G401 (cell line): ENCODE measurements around the gene DACH1. TPM values are rescaled to one million over a fixed set of nuclear protein-coding genes. Genes with fewer than 3 reads are reported as not detected.
"Not testable (repeated sequence)": the region's sequence is repeated elsewhere in the genome, so short reads cannot be mapped to it uniquely, and the experiment has no call there.

ENCODE experiments used
- DNase-seq: peaks from one replicate; pipeline ENCODE4 v3.0.0-alpha.2; 2015; ENCODE audit warnings: low spot score
- in situ Hi-C: cut with HindIII; loops from 2 replicates; pipeline ENCODE4 v1.10.0; 2016; ENCODE audit warnings: low sequenced_read_pairs, mixed read lengths
- total RNA-seq: library from RNA; depleted of rRNA; stranded (reverse); fragments of >200 nt; shearing (Covaris generic); gene quantifications from 2 replicates; pipeline ENCODE4 v1.2.3, GENCODE V29; 2014

DACH1 gene
- total RNA-seq, 1 experiment from 2014 or later = not detected

DNA sequence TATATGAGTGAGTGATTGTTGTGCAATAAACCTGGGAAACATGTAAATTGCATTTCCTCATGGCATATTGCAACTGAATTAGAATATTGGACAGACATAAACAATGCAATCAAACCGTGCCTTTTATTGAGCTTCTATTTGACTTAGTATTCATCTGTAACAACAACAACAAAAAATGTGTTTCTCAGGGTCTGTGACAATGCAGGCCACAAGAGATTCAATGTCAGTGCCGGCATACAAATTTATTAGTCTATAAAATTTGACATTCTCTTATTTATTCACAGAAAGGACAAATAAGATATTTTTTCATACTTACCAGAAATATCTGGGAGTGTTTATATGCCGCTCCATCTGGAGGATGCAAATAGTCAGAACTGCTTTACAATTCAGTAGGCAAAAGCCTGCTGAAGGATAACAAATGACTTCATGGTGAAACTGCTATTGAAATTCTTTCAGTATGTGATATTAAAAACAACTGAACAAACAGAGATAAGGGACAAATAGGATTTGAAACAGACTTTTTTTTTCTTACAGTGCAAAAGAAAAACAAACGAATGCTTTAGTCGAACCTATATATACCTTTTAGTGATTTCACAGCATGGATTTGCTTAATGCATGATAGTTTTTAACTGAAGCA is 77.2 kb downstream of the DACH1 start:
- in situ Hi-C loops = no loop called here
- no peak for DNase-seq

DNA sequence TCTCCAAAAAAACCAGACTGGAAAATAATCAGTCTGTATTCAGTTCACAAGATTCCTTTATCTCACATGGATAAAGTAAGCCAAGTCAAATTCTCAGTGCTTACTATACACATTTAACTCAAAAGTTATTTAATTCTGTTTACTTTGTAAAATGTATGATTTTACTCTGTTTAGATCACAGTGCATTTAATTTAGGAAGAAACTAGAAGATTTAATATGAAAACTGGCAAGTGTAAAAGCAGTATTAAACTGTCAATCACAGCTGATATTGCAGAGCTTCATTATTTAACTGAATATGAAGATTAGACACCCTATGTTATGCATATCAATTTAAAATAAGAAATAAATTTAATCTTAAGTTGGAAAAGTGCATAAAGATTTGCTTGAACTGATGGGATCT is 78.0 kb downstream of the DACH1 start:
- DNase-seq = no peak
- in situ Hi-C loops = no loop called here

DNA sequence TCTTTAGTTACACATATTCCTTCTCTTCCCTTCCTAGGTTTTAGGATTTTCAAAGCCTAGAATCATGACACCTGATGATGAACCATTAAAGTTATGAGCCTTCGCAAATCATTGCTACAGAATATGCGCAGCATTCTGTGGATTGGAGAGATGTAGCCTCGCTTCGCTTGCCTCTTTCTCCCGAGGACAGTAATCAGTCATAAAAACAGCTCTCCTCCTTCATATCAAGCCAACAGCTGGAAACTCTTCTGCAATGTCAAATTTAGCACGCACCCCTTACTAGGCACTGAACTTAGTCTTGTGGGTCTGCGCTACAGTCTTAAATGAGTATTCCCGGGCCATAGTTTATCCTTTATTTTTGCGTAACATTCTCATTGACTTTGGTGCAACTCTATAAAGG is 79.6 kb downstream of the DACH1 start:
- no peak for DNase-seq
- in situ Hi-C loops = no loop called here

DNA sequence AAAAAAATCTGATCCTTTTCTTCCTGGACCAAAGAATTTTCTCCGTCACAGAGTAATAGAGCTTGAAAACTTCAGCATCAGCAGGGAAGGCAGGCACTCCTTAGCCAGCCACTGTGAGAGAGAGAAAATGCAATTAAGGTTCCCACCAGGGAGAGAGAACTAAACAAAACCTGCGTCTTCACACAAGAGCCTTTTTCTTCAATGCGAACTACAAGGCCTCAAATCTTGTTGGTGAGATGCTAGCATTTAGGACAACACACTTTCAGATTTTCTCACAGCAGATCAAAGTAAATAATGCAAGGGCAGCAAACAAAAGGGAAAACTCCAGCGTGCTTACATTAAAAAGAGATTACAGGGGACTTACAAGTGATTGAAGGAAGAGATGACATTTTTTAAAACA is 80.1 kb downstream of the DACH1 start:
- in situ Hi-C loops = no loop called here

DNA sequence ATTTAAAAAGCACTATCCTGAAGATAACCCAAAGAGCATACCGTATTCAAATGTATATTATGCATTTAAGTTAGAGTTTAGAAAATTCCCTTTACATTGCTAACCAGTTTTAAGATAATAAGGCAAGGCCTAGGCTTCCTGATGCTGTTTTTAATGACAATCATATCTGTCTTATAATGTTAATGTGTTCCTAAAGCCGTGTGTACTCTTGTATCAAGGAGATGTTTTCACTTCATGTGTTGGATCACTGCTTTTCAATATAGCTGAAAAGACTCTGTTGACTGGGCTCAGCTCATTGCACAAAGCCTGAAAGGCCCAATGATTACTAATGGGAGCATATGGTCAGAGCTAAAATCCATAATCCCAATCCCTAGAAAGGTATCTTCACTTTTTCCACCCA is 81.6 kb downstream of the DACH1 start:
- DNase-seq = no peak
- in situ Hi-C loops = no loop called here

More for the DNA sequence above, 80.1 kb downstream of the DACH1 start:
- DNase-seq = no peak

DNA sequence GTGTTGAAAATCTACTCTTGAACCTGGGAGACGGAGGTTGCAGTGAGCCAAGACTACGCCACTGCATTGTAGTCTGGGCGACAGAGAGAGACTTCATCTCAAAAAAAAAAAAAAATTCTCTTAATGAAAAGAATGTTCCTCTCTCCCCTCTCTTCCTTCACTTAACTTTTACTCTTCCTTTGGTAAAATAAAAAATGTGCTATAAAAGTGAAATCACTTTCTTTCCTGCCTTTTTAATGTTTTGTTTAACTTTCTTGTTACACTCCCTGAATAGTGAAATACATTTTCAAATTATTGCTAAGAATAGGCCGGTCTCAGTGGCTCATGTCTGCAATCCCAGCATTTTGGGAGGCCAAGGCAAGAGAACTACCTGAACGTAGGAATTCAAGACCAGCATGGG is 86.5 kb downstream of the DACH1 start:
- DNase-seq = no peak
- in situ Hi-C loops = no loop called here

DNA sequence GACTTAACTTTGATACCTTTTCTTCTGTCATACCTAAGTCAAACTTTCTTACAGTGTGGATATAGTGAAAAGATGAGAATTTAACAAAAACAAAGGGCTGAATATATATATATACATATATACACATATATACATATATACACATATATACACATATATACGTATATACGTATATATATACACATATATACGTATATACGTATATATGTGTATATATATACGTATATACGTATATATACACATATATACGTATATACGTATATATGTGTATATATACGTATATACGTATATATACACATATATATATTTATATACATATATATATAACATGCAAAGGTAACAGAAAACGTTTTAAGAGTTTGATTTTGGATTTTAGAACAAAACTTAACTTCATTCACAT is 88.0 kb downstream of the DACH1 start:
- DNase-seq, in situ Hi-C loops: not testable (repeated sequence)

DNA sequence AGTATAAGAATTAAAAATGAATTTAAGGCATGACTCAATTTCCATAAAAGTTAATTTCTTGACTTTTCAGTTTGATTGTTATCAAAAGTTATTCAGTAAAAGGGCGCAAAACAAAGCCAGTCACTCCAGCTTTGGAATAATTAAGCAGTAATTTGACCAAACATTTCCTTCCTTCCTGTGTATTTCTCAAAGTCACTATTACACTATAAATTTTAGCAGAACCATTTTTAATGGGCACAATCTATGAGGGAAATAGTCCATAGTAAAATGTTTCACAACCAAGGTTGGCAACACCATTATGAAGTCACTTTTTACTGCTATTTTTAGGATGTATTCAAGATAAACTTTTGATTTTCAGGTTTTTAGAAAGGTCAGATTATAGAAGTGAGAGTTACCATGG is 91.0 kb downstream of the DACH1 start:
- in situ Hi-C loops = no loop called here
- DNase-seq = no peak

DNA sequence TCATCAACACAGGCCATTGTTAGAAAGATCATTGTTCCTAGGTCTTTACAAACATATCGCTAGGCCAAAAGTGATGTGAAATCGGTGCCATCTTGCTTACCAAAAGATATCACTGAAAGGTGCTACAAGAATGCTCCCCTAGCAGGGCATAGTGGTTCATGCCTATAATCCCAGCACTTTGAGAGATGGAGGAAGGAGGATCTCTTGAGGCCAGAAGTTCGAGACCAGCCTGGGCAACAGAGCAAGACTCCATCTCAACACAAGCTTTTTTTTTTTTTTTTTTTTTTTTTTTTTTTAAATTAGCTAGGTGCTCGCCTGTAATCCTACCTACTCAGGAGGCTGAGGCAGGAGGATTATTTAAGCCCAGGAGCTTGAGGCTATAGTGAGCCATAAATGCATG is 92.1 kb downstream of the DACH1 start:
- no peak for DNase-seq
- in situ Hi-C loops = no loop called here

DNA sequence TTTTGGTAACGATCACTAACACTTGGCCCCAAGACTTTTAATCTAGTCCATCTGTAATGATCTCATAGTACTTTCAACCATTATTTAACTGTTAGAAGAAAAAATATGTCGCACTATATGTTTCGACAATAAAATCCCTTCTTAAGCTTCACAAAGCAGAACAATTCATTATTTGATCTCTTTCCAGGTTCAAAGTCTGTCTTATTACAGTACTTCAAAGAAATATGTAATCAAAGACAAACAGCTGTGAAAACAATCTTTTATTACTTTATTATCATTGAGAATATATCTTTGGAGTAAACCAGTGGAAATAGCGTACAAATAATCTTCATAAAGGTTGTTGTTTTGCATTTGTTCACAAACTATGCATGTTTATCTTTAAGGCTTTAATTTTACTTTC is 93.5 kb downstream of the DACH1 start:
- no peak for DNase-seq
- in situ Hi-C loops = no loop called here

DNA sequence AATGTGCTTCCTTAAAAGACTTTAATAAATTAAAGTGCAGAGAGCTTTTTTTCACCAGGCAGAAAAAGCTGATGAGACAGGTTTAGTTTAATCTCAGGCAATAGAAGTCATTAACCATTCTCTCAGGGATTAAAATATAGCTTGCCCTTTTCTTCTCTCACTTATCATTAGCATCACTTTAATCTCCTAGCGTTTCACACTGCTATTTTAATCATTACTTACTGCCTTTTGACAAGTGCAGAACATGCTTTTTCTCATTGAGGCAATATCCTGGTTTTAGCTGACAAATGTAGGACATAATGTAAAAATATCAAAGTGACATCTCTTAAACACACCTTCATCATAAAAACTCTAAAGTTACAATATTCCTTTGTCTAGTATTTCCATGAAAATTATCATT is 94.6 kb downstream of the DACH1 start:
- in situ Hi-C loops = no loop called here

DNA sequence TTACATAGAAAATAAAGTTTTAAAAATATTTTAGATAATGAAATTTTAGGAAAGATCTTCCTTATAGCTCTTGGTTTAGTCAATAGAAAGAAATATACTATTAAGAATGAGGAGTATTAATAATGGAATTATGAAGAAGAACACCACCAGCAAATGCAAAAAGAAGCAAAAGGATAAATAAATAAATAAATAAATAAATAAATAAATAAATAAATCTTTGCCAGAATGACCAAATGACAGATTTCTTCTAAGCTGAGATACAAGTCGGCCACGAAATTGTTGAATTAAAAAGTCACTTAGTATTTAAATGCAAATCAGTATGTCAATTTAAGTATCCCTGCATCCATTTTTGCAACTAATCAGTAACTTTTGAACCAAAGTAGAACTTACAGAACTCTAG is 95.9 kb downstream of the DACH1 start:
- no peak for DNase-seq
- in situ Hi-C loops = no loop called here

More for the DNA sequence above, 94.6 kb downstream of the DACH1 start:
- no peak for DNase-seq

DNA sequence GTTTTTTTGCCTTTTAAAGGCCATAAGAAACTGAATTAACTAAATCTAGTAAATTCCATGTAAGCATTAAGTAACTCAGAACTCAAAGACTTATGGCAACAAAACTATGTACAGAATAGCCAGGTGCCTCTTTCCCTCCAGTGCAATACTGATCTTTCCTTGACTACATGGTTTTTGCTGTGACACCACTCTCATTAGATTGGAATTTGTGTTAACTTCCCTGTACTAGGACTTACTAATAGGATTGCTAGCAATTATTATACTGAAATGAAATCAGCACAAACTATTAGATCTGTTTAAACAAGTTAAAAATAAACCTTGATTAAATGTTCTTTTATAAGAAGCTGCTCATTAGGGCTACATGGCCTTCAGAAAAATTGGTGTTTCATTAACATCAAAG is 96.3 kb downstream of the DACH1 start:
- in situ Hi-C loops = no loop called here
- DNase-seq = no peak

DNA sequence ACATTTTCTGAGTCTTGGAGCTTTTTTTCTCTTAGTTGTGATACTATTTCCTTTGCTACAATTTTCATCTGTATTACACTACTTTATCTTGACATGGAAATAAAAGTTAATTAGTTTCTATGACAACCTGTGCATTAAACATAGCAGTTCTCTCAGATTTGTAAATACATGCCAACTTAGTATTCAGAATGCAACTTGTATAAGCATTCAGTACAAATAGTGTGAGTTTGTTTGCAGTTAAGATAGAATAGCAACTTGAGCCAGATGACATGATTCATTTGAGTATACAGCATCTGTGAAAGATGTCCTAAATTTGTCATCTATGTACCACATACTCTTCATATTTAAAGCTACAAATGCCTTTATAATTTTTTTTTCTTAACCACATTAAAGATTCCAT is 98.1 kb downstream of the DACH1 start:
- in situ Hi-C loops = no loop called here

DNA sequence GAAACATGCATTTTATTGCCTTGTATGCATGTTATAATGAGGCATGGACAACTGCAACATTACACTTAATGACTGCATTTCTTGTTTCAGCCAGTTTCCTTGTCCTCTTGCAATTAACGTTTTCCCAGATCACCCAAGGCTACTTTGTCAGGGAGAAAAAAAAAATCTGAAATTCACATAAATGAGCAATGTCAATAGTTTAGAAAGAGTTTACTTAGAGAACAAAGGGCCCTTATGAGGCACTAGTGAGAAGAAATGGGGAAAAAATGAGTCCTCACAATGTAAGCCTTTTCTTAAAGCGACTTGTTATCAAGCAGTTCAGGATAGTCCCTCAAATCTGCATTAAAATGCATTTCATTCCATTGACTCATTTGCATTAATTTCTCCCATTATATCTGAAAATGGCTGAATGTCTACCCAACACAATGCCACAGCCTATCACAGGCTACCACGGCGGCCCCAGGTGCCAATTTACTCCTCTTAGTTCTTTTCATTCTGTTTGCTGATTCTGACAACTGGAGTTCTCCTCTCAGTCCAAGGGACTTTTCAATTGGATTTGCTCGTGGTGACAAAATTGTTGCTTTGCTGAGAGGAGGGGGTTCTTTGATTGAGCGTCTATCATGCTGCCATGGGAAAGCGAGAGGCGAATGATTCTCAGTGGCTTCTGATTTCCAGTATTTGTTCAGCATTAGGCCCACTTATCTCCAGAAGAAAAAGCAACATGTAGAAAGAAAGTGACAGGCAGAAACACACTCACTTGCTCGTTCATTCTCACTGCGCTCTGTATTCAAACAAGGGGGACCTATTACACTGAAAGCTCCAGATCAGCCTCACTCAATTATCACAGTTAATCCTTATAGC is 107.1 kb downstream of the DACH1 start:
- in situ Hi-C loops = no loop called here
- no peak for DNase-seq

More for the DNA sequence above, 98.1 kb downstream of the DACH1 start:
- DNase-seq = no peak

DNA sequence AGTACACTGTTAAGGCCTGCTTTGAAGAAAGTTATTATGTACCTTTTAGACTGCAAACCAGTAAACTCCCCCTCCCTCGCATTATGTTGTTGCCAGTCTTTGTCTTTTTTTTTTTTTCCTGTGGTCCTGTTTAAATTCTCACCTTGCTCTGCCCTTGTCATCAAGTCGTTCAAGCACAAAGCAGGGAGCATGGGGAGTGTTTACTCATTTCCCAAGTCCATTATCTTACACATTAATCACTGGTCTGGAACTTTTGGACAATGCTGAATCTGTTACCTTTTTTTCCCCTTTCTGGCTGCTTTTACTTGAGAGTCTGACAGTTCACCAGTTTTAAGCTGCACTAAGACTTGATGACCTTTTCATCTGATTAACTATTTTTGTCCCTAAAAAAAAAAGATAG is 108.2 kb downstream of the DACH1 start:
- in situ Hi-C loops = no loop called here
- DNase-seq = no peak

DNA sequence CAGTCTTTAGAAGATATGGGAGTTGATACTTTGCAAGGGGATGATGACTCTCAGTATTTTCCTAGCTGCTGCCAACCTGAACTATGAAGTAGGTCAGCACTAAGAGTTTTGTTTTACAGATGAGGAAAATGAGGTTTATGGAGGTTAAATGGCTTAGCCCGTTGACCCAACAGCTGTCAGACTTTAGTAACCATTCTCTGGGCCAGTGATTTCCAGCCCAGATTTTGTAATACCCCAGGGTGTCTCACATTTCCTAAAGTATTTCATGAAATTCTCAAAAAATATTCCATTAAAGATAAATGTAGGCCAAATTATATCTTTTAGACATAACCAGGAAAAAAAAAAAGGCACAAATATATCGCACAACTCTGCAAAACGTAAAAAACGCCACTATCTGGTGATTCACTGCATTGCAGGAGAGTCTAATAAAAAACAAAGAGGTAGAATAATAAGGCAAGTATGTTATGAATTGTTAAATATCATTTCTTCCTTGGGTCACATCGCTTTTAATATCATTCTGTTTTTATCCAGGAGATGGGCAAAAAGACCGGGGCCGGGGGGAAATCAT is 112.5 kb downstream of the DACH1 start:
- no peak for DNase-seq

DNA sequence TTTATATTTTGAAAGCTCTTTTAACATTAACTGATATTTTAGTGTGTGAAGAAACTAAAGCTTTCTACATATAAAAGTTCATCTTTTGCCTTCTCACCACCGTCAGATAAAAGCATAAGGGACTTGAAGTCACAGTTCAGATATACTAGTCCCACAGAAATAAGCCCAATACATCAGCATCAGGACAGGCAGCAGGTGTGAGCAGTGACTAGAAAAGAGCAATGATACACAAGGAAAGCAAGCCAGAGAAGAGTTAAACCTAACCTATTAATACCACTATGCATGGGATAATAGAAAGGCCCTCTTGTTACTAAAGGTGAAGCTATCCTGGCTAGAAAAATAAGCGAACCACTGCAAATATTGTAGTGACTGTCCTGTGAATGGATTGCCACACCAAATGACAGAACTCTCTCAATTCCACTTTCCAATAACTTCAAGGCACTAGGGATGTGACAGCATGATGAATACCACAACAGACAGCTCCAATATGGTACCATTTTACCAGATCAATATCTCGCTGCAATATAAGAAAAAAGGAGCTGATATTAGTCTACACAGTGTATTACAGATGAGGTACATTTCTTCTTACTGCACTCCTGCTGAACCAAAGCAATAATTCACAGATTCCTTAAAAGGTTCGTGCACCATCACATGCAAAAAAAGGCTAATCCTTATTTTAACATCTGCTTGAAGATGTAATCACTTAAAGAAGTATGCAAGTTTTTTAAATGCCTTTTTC is 114.1 kb downstream of the DACH1 start:
- DNase-seq = no peak
- in situ Hi-C loops = no loop called here

More for the DNA sequence above, 112.5 kb downstream of the DACH1 start:
- in situ Hi-C loops = no loop called here

DNA sequence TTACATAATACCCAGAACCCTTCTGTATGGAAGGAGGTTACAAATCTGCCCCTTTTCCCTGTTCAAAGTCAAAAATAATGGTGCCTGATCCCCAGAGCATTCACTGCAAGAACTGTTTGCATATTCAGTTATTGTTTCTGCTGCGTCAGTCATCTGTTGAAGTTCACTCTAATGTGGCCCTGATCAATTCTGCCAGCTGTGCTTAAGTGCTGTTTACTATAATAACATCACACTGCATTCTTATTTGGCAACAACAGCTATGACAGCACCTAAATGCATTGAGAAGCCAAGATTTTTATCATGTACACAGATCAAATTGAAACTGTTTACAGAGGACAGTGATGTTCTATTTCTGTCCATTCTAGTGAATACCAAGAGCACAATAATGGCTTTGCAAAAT is 115.9 kb downstream of the DACH1 start:
- in situ Hi-C loops = no loop called here
- DNase-seq = no peak

DNA sequence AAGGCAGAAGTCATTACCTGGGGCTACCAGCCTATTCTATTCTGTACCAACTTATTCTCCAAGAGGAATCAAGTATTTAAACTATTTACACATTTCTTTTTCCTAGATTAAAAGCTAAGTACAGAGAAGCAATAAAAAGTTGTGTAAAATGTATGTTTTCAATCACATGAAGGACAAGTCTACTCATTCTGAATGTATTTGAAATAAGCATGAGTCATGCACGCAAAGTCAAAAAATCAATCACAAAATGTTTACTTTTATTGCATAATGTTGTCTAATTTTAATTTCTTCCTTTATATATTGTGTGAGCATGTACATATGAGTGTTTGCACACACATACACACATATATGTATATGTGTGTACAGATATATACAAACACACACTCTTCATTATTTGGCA is 136.7 kb downstream of the DACH1 start:
- in situ Hi-C loops = no loop called here
- no peak for DNase-seq
